SK-N-SH treated with all-trans-retinoic acid at 6 μM for 48 hours (cell line): Measurements from ENCODE around the gene COA5.

ENCODE experiments used
- ATAC-seq: fragments of 200-7000 bp; cut with Tn5 transposase; 3 replicates; pipeline ENCODE4 v1.9.1; 2020; ENCODE audit warnings: mild to moderate bottlenecking, moderate library complexity
- ARNTL ChIP-seq: fragments of 450-650 bp; formaldehyde crosslinking; IDR thresholded peaks from 2 replicates; pipeline ENCODE4 v1.5.0; 2020; ENCODE audit warnings: low read depth, mild to moderate bottlenecking, moderate library complexity, borderline replicate concordance
- BACH2 ChIP-seq: fragments of 250-450 bp; sonication (Bioruptor Pico); IDR thresholded peaks from 2 replicates; pipeline ENCODE4 v1.9.0; 2021; ENCODE audit warnings: mild to moderate bottlenecking, borderline replicate concordance
- CREB5 ChIP-seq: fragments of 250-450 bp; sonication (Bioruptor Pico); IDR thresholded peaks from 2 replicates; pipeline ENCODE4 v1.5.1; 2020; ENCODE audit warnings: low read depth, mild to moderate bottlenecking, moderate library complexity
- CSDC2 ChIP-seq: fragments of 250-450 bp; sonication (Bioruptor Pico); IDR thresholded peaks from 2 replicates; pipeline ENCODE4 v1.5.0; 2020; ENCODE audit warnings: mild to moderate bottlenecking, moderate library complexity
- CSRNP3 ChIP-seq: fragments of 250-450 bp; sonication (Bioruptor Pico); IDR thresholded peaks from 2 replicates; pipeline ENCODE4 v1.5.1; 2021; ENCODE audit warnings: mild to moderate bottlenecking, moderate library complexity
- ESRRG ChIP-seq: fragments of 250-450 bp; sonication (Bioruptor Pico); IDR thresholded peaks from 2 replicates; pipeline ENCODE4 v1.6.1; 2021; ENCODE audit warnings: mild to moderate bottlenecking
- GLIS3 ChIP-seq: fragments of 250-450 bp; sonication (Bioruptor Pico); IDR thresholded peaks from 2 replicates; pipeline ENCODE4 v1.5.0; 2020; ENCODE audit warnings: mild to moderate bottlenecking, moderate library complexity
- ISL1 ChIP-seq: fragments of 250-450 bp; sonication (Bioruptor Pico); IDR thresholded peaks from 2 replicates; pipeline ENCODE4 v2.1.2; 2022; ENCODE audit warnings: mild to moderate bottlenecking, moderate library complexity
- PATZ1 ChIP-seq: fragments of 250-450 bp; sonication (Bioruptor Pico); IDR thresholded peaks from 2 replicates; pipeline ENCODE4 v1.8.0; 2020; ENCODE audit warnings: mild to moderate bottlenecking, moderate library complexity, borderline replicate concordance
- POU6F1 ChIP-seq: fragments of 250-450 bp; sonication (Bioruptor Pico); IDR thresholded peaks from 2 replicates; pipeline ENCODE4 v1.8.0; 2021; ENCODE audit warnings: low read depth, mild to moderate bottlenecking, moderate library complexity, borderline replicate concordance
- PPARA ChIP-seq: fragments of 250-450 bp; sonication (Bioruptor Pico); IDR thresholded peaks from 2 replicates; pipeline ENCODE4 v1.5.0; 2020; ENCODE audit warnings: mild to moderate bottlenecking, borderline replicate concordance
- RARB ChIP-seq: fragments of 250-450 bp; sonication (Bioruptor Pico); IDR thresholded peaks from 2 replicates; pipeline ENCODE4 v1.8.0; 2021; ENCODE audit warnings: mild to moderate bottlenecking, moderate library complexity
- SNAI2 ChIP-seq: fragments of 250-450 bp; sonication (Bioruptor Pico); IDR thresholded peaks from 2 replicates; pipeline ENCODE4 v1.5.0; 2020; ENCODE audit warnings: mild to moderate bottlenecking, moderate library complexity
- TCF4 ChIP-seq: fragments of 250-450 bp; sonication (Bioruptor Pico); IDR thresholded peaks from 2 replicates; pipeline ENCODE4 v1.8.0; 2021; ENCODE audit warnings: mild to moderate bottlenecking, moderate library complexity, borderline replicate concordance
- TOX ChIP-seq: fragments of 250-450 bp; sonication (Bioruptor Pico); IDR thresholded peaks from 2 replicates; pipeline ENCODE4 v1.8.0; 2021; ENCODE audit warnings: mild to moderate bottlenecking, moderate library complexity, borderline replicate concordance
- ZC3H10 ChIP-seq: fragments of 250-450 bp; sonication (Bioruptor Pico); IDR thresholded peaks from 2 replicates; pipeline ENCODE4 v1.5.1; 2021; ENCODE audit warnings: mild to moderate bottlenecking, moderate library complexity
- ZFP3 ChIP-seq: fragments of 250-450 bp; sonication (Bioruptor Pico); IDR thresholded peaks from 2 replicates; pipeline ENCODE4 v1.5.0; 2020; ENCODE audit warnings: mild to moderate bottlenecking, moderate library complexity
- ZFP30 ChIP-seq: fragments of 450-650 bp; formaldehyde crosslinking; IDR thresholded peaks from 2 replicates; pipeline ENCODE4 v1.5.0; 2022; ENCODE audit warnings: mild to moderate bottlenecking, moderate library complexity
- ZNF565 ChIP-seq: fragments of 450-650 bp; formaldehyde crosslinking; conservative IDR thresholded peaks from 2 replicates; pipeline ENCODE4 v1.5.0; 2020; ENCODE audit warnings: low read depth, mild to moderate bottlenecking, moderate library complexity
- ZNF70 ChIP-seq: fragments of 450-650 bp; formaldehyde crosslinking; IDR thresholded peaks from 2 replicates; pipeline ENCODE4 v1.5.0; 2020; ENCODE audit warnings: mild to moderate bottlenecking, moderate library complexity

COA5 gene

GRCh38 chr2:98571796-98572195 lies 36.5 kb downstream of the COA5 start:
- ATAC-seq: no peak
- TF ChIP-seq ZNF565 (CRISPR knock-in tag) (no peak), TCF4 (CRISPR knock-in tag) (no peak), ZFP3 (CRISPR knock-in tag) (no peak), TOX (CRISPR knock-in tag) (no peak), CSRNP3 (CRISPR knock-in tag) (no peak), GLIS3 (CRISPR knock-in tag) (no peak), PPARA (CRISPR knock-in tag) (no peak), RARB (no peak), ZC3H10 (CRISPR knock-in tag) (no peak), BACH2 (CRISPR knock-in tag) (no peak), ZNF70 (CRISPR knock-in tag) (no peak), CREB5 (CRISPR knock-in tag) (no peak), SNAI2 (CRISPR knock-in tag) (no peak), ZFP30 (no peak), ISL1 (CRISPR knock-in tag) (no peak)

GRCh38 chr2:98571121-98571701 lies 37.1 kb downstream of the COA5 start:
- TF ChIP-seq GLIS3 (CRISPR knock-in tag) (no peak), ISL1 (CRISPR knock-in tag) (no peak), ZC3H10 (CRISPR knock-in tag) (no peak), TCF4 (CRISPR knock-in tag) (no peak), PATZ1 (no peak), CSDC2 (CRISPR knock-in tag) (no peak), ESRRG (CRISPR knock-in tag) (no peak), RARB (no peak), ZNF70 (CRISPR knock-in tag) (no peak), CREB5 (CRISPR knock-in tag) (no peak)
- no peak for ATAC-seq

GRCh38 chr2:98570356-98570755 lies 38.0 kb downstream of the COA5 start:
- no peak for ATAC-seq
- no peak for TF ChIP-seq PATZ1
- TF ChIP-seq ZC3H10 (CRISPR knock-in tag): no peak
- TF ChIP-seq ZNF70 (CRISPR knock-in tag): no peak
- TF ChIP-seq ZFP3 (CRISPR knock-in tag): no peak

- no peak for ATAC-seq
- TF ChIP-seq ZNF565 (CRISPR knock-in tag) (no peak), ZNF70 (CRISPR knock-in tag) (no peak), TCF4 (CRISPR knock-in tag) (no peak), TOX (CRISPR knock-in tag) (no peak), CSDC2 (CRISPR knock-in tag) (no peak), CSRNP3 (CRISPR knock-in tag) (no peak), POU6F1 (CRISPR knock-in tag) (no peak), RARB (no peak), CREB5 (CRISPR knock-in tag) (no peak), ARNTL (CRISPR knock-in tag) (no peak), ESRRG (CRISPR knock-in tag) (no peak), BACH2 (CRISPR knock-in tag) (no peak), SNAI2 (CRISPR knock-in tag) (no peak)
Measured at GRCh38 chr2:98569915-98570314, 38.4 kb downstream of the COA5 start.
